NCI-H82 treated with DMSO at 0.1 percent for 48 hours (cell line): Measurements from ENCODE around the gene FXYD6.
A peak's percentile ranks its signal among the peaks of the same experiment; 100 is the strongest.

Experiments
- DNase-seq: peaks from one replicate; lab custom pipeline; 2025; ENCODE audit not compliant: unreplicated experiment; lab: John Stamatoyannopoulos, UW

FXYD6 gene

DNA sequence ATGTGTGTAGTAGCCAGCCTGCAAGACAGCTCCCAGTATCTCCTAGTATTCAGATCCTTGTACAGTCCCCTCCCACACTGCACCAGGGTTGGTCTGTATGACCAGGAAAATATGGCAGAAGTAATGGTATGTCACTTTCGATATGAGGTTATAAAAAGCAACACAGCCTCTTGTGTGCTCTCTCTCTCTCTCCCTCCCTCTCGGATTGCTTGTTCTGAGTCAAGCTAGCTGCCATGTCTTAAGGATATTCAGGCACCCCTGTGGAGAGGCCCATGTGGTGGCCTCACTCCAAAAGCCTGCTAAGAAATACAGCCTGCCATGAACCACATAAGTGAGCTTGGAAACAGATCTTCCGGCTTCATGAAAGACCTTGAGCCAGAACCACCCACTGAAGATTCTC, 25.4 kb downstream of the FXYD6 start:
- DNase-seq: no peak

DNA sequence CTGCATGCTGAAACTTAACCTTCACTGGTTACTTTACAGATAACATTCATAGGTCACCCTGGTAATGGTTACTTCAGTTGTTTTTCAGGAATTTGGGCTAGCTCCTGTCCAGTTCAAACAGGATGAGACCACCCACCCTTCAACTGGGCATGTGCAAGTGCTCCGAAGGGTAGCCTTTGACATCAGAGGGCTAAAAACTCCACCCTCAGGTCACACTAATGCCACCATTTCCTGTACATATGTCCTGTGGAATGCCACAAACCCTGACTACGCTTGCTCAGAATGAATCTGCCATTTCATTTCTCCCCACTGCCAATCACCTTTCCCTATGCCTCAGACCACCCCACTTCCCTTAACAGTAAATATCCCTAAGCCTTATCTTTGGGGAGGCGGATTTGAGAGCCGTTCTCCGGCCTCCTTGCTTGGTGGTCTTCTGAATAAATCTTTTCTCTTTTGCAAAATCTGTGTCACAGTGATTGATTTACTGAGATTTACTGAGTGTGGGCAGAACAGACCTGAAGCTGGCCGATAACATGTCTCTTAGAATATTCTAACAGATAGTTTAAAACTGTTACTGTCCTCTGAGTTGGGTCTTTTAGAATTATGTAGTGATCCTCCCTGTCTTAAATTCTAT, 26.6 kb downstream of the FXYD6 start:
- no peak for DNase-seq

DNA sequence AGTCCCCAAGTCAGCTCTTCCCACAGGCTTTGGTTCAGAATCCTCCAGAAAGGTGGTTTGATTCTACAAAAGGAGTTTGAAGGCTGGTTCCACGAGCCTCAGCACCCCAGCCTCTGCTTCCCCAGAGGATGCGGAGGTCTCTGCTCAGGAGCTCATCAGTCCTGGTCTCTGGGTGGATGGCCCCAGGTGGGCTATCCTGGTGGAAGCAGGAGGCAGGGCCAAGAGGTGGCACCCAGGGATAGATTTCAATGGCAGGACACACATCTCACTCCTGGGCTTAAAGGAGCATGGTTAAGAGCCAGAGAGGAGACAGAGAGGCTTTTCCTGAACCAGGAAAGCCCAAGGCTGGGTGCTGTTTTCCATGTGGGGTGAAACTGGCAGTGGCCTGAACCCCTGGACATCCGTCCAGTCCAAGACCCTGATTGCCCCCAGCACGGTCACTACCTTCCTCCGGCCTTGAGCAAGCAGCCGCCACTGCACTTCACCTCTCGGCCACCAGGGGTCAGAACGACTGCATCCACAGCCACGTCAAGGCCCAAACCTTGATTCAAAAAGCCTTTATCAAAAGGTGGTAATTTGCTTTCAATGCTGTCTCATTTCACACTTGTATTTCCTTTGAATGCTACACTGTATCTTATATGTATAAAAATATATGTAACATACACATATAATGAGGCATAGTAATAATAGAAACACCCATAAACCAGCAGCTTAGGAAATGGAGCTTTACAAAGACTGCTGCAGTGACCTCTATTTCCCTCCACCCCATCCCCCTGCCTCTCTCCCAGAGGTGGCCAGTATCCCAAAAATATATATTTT, 32.6 kb downstream of the FXYD6 start:
- peak; percentile 1 for DNase-seq

DNA sequence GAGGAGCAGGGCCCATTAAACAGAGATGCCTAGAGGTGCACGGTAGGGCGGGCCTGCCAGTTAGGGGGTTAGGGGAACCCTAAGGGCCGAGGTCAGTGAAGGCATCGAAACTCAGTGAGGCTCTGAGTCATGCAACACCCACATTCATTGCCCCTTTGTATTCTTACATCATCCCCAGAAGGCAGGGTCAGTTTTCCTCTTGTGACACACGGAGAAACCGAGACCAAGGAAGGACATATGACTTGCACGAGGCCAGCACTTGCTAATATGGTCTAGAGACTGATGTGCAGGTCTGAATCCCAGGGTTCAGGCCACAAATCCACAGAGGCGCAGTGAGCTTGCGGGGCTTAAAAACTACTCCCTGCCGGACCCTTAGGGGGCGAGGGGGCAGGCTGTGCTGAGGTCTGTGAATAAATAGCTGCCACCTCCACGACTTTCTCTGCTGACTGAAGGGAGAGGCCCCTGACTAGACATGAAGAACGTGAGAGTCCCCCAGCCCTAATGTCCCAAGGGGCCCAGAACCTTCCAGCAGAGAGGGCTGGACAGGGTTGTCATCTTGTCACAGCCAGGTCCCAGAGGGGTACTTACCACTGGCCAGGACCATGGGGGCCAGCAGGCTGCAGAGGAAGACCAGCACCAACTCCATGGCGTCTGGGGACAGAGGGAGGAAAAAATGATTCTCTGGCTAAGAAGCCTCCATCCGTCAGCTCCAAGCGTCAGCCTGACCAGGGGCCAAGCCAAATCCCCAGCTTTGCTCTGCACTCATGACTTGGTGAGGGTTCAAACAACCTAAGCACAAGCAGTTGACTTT, 34.1 kb downstream of the FXYD6 start:
- DNase-seq: no peak

DNA sequence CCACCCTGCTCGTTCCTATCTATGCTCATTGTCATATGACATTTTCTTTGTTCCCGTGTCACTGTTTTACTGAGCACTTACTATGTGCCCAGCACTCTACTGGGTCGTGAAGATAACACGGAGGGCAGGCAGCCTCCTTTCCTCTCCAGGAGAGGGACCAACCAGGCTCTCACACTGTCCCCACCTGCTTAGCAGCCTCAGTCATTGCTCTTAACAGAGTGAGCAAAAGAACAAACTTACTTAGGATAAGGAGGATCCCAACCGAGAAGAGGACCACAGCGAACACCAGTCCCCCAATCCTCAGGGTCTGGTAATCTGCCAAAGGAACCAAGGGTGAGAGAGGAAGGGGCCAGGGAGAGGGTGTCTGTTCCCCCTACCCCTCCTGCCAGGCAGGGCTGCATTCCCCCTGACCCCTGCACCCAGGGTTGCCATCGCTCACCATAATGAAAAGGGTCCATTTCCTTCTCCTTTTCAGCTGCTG, 34.9 kb downstream of the FXYD6 start:
- no peak for DNase-seq

DNA sequence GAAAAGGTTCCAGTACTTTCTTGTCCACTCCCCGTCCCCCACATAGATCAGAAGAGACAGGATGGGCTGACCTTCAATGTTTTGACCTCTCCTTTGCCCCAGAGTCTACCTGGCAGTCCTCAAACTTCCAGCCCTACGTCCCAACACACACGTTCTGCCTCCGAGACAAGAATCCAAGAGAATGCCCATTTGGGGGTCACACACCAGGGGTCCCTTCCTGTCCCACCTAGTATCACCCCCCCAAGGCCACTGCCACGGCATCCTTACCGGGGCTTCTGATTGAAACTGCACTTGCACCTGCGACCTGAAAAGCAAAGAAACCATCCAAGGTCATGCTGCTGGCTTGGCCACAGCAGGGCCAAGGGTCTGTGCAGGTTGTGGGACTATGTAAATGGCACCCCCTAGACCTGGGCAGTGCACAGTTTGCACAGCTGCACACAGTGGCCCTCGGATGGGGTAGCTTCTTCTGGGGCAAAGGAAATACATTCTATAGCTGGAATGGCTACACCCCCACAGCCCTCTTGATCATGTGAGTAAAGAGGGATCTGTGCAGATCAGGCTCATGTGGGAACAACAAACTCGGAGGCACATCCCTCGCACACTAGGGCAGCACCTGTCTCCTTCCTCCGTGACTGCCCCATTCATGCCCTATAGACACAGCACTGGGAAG, 35.4 kb downstream of the FXYD6 start:
- no peak for DNase-seq

DNA sequence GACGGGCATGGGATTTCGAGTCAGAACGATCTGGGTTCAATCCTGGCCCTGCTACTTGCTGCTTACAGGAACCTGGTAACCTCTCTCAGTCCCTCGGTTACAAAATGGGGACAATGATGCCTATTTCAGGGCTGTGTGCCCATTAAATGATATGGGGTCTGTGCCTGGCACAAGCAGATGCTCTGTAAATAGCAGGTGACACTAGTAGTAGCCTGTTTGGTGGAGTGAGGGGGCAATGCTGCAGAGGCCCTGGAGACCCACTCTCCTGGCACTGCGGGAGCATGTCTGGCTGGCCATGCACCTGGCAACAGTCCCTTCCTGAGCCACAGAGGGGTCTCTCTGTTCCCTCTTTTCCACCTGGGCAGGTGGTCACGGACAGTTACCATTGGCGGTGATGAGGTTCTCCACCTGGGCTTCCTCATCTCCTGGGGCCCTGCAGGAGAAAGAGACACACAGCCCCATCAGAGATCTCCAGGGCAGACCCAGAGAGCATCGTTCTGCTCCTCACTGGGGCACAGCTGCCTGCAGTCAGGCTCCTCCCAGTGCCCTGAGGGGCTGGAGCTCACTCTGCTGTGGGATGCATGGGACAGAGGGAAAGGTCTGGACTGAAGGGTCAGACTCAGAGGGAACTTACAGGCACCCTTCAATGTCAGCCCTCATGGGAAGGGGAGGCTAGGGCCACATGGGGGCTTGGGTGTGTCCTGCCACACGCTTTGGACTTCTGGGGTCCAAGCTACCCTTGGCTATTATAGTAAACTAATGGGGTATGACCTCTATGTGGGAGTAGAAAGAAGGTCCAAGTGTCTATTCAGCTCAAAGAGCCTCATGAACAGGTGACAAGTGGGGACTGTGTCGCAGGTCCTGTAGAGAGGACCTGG, 36.3 kb downstream of the FXYD6 start:
- no peak for DNase-seq

DNA sequence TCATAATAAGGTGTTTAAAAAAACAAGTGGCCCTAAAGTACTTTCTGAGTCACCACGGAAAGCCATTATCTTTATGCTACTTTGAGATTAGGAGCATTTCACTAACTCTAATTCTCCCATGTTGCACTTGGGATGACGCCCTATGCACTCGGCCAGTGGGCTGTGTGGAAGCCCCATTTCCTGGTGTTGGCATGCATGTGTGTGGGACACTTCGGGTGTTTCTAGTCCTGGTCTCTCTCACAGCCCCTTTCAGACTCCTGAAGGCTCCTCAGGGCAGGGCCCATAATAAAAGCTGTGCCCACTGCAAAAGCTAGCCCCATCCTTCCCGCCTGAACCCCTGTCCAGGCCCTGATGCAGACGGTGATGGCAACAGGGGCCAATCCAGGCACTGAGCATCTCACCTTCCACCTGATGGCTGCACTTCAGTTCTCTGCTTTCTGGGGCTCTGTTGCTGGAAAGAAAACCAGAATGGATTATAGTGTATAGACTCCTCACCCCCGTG, 37.0 kb downstream of the FXYD6 start:
- DNase-seq: no peak

DNA sequence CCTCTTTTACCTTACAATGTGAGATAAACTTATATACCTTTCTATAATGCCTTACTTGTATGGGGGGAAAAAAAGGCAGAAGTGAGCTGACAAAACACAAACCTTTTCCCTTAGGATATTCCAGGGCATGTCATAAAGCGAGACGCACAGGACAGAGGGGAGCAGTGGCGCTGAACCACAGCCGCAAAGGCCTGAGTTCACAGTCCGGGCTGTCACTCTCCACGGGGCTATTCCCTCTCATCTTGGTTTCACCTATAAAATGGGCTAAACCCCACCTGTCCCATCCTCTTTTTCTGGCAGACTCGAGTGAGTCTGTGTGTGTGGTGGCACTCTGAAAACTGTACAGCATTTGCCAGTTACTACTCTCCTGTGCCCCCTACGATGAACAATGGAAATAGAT, 37.6 kb downstream of the FXYD6 start:
- DNase-seq: no peak

DNA sequence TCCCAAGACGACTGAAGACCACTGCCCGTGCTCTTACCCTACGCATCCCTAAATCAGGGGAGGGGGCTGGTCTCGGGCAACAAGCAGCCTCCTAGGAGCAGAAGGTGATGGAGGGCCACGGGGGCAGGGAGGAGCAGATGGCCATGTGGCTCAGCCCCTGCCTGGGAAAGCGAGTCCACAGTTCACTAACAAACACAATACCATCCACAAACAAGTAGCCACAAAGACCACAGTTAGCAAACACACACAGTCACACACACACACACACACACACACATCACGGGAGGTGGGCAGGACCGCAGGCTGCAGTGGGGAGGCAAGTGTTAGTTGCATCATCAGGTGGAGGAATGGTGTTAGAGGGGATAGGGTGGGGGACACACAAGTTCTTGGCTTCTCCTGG, 38.7 kb downstream of the FXYD6 start:
- no peak for DNase-seq

DNA sequence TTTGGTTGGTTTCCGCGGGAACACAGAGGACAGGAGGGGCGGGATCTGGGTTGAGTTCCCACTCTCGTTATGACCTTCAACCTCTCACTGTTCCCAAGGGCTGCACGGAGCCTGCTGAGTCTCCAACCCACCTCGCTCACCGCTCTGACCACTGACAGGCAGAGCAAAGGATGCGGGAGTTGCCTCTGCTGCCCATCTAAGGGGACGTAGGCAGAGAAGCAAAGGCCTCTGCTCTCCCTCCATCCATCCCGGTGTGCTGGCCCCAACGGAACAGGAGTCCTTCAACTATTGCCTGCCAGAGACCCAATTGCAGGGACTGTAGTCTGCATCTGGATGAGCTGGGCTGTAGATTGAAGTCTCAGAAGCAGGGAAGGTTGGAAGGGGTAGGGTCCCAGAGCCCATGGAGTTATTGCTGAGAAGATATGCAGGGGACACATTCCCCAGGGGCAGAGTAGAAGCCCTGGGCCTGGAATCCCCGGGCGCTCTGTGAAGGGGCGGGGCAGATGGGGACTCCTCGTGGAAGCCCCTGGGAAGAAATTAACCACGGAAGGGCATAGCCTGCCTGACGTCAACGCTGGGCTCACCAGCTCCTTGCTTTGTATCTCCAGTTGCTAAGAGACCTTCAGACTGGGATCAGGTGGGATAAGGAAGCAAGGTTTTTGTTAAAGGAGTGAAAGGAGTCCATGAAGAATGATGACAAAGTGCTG, 39.2 kb downstream of the FXYD6 start:
- DNase-seq: no peak

DNA sequence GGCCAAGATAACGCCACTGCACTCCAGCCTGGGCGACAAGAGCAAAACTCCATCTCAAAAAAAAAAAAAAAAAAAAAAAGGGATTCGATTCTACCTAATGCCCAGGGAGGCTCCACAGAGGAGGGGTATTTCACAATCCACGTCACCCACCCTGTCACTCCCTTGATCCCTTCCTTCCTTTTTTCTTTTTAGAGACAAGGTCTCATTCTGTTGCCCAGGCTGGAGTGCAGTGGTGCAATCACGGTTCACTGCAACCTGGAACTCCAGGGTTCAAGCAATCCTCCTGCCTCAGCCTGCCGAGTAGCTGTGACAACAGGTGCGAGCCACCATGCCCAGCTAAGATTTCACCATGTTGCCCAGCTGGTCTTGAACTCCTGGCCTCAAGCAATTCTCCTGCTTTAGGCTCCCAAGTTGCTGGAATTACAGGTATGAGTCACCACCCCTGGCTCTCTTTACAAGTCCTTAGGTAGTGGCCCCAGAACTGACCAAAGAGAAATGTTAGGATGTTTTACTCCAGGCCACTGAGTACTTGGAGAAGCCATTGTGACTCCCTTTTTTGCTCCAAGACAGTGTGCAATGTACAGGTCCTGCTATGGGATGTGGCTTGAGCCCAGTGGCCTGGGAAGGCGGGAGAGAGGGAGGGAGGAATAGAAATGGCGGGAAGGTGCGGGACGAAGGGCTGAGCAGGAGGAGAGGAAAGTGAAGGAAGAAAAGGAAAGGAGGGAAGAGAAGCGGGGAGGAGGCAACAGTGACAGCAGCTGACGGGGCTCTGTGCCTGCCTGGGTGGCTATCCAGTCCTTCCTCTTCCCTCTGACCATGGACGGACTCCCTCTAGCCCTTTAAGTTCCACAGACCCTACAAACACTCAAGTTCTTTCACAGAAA, 40.1 kb downstream of the FXYD6 start:
- DNase-seq: no peak

DNA sequence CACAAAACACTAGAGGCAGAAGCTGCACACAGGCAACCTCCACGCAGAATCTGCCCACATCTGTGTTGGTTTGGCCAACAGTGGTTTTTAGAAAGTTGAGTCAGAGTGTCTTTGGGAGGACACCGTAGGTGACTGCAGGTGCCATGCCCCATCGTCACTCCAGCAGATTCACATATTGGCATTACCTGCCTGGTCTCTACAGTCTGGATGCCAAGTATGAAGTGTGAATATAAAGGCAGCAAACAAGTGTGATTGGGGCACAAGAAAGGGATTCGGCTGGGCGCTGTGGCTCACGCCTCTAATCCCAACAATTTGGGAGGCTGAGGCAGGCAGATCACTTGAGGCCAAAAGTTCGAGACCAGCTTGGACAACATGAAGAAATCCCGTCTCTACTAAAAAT, 40.9 kb downstream of the FXYD6 start:
- DNase-seq: no peak

DNA sequence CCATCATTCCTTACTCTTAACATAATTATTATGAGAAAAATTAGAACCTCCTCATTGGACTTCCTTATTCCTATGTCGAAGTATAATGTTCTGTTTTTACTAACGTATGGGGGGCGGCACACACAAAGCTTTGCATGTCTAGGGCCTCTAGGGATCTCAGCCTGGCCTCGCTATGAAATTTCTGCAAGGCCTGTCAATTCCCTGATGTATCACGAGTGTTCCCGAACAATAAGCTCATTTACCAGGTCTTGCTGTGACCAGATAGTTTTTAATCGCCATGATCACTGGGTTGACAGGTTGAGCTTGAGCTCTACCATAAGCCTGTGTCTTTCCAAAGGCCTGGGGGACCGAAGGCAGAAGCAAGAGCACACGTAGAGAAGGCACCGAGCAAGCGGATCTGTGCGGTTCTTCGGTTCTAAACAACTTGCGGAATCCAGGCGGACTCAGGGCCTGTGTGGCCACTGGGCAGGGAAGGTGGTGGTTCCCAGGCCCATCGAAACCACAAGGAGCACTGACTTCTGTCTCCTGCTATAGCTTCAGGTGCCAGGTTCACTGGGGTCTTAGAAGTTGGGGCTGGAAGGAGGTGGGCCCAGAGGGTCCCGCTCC, 41.5 kb downstream of the FXYD6 start:
- no peak for DNase-seq

DNA sequence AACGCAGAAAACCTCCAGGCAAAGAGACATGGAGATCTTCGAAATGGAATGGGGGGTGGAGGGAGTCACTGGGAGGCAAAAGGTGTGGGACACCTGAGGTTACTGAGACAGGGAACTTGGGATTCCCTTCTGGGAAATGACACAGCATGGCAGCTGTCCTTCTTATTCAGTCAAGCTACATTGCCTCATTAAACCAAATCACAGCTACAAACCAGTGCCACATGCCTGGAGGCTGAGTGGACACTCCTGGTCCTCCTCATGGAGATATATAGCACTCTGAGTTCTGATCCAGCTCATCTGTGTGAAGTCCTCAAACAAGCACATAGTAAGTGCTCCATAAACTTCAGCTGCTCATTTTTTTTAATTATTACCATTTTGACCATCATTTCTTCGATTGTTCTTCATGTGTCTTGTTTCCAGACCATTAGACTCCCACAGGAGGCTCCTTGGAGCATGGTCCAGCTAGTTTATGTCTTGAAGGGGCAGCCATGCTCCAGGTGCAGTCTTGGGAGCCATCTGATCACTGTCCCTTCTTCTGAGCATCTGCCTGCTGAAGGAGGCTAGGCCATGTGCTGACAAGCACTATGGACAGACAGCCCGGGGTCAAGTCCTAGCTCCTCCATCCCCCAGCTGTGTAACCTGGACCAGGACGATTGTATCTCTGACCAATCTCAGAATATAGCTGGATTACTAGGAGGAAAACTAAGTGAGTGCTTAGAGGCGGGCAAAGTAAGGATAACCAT, 42.2 kb downstream of the FXYD6 start:
- no peak for DNase-seq

DNA sequence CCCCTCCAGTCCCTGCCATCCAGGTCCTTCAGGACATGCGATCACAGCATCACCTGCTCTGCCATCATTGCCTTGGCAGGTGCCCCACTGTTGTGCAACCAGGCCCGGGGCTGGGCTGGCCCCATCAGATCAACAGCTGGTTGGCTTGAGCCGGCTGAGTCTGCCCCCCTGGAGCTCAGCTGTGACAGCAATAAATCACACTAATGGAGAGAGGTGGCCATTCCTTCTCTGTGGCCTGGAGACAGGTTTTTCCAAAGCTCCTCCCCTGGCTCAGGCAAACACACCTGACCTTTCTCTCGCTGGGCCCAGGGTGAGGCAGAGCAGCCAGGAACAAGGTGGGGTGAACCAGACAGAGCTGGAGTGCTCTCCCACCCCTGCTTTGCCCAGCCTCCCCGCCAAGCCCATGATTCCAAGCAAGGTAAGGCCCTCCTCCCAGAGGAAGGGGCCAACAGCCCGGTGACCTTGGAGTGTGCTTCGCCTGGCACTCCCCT, 43.0 kb downstream of the FXYD6 start:
- DNase-seq: no peak

DNA sequence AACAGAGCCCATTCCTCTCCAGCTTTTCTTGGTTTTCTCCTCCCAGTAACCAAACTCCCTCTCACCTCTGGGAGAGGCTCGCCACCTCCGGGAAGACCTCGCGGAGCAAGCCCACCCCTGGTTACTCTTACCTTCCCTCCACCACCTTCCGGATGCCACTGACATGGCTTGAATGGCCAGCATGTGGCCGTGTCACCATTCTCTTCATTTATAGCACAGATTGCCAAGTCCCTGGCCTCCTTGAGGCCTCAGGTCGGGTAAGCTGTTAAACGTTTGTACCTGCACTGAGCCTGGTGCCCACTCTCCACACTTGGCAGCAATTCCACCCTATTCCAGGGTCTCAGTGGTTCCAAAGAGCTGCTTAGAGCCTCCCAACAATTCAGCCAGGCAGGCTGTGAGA, 43.9 kb downstream of the FXYD6 start:
- DNase-seq: no peak
